Prostate gland (tissue), 2 donors: ENCODE results near the gene TPD52L1.

ENCODE experiments used
- CTCF ChIP-seq, 4 experiments: fragments of 200-600 bp in 2 of 4; fragments of 450-650 bp in 2 of 4; sonication (generic) in 2 of 4; IDR thresholded peaks; 1 replicate in 3 of 4; 2 replicates in 1 of 4; pipeline ENCODE4 v1.5.1; 2016 to 2019; ENCODE audit warnings: antibody characterized with exemption in 4 of 4, mild to moderate bottlenecking in 2 of 4, moderate library complexity in 2 of 4
- POLR2A ChIP-seq: fragments of 450-650 bp; IDR thresholded peaks from one replicate; pipeline ENCODE4 v1.6.1; 2016; ENCODE audit warnings: antibody characterized with exemption, mild to moderate bottlenecking

- TF ChIP-seq CTCF (IDR thresholded peaks at IDR 0.05) (no peak), POLR2A (no peak)
Observed at GRCh38 chr6:125200941-125201340, 47.4 kb downstream of the TPD52L1 start.
